Gastrocnemius medialis (tissue), 4 donors: ENCODE results near the gene MESP1. TPM values are rescaled to one million over a fixed set of nuclear protein-coding genes. Genes with fewer than 3 reads are reported as not detected.
A peak's percentile ranks its signal among the peaks of the same experiment; 100 is the strongest.

Experiments
- ATAC-seq, 2 donors: fragments of 150-250 bp; one replicate each; pipeline ENCODE4 v1.9.1; 2016
- DNase-seq, 2 donors: peaks; one replicate each; pipeline ENCODE4 v3.0.0-alpha.2; 2019
- H3K27ac ChIP-seq, 4 donors: fragments of 200-600 bp; sonication (generic); 1 replicate in 1 of 4; 2 replicates in 3 of 4; pipeline ENCODE4 v1.5.1; 2016 to 2018; ENCODE audit warnings: mild to moderate bottlenecking in 2 of 4, moderate library complexity in 1 of 4
- H3K27me3 ChIP-seq, 3 donors: fragments of 200-600 bp; sonication (generic) in 2 of 3; 1 replicate in 1 of 3; 2 replicates in 2 of 3; pipeline versions ENCODE4 v1.5.1 to v1.6.0; 2016 to 2019; ENCODE audit warnings: mild to moderate bottlenecking in 1 of 3, moderate library complexity in 1 of 3
- H3K36me3 ChIP-seq, 2 donors: fragments of 200-600 bp; sonication (generic) in 1 of 2; one replicate each; pipeline ENCODE4 v1.5.1; 2017 to 2018
- H3K4me1 ChIP-seq, 2 donors: fragments of 200-600 bp; sonication (generic) in 1 of 2; one replicate each; pipeline ENCODE4 v1.5.1; 2016 to 2017; ENCODE audit warnings: mild to moderate bottlenecking in 2 of 2
- H3K4me3 ChIP-seq, 4 donors: fragments of 200-600 bp; sonication (generic) in 3 of 4; 1 replicate in 1 of 4; 2 replicates in 3 of 4; pipeline ENCODE4 v1.5.1; 2016 to 2019; ENCODE audit warnings: mild to moderate bottlenecking in 2 of 4
- H3K9me3 ChIP-seq, 3 donors: fragments of 200-600 bp; sonication (generic) in 2 of 3; 1 replicate in 1 of 3; 2 replicates in 2 of 3; pipeline ENCODE4 v1.5.1; 2016 to 2019
- CTCF ChIP-seq, 5 experiments: fragments of 450-650 bp in 3 of 5; fragments of 200-600 bp in 2 of 5; sonication (generic) in 2 of 5; IDR thresholded peaks in 4 of 5; conservative IDR thresholded peaks in 1 of 5; 1 replicate in 4 of 5; 2 replicates in 1 of 5; pipeline ENCODE4 v1.5.1; 2016 to 2019; ENCODE audit warnings: antibody characterized with exemption in 5 of 5, mild to moderate bottlenecking in 3 of 5, moderate library complexity in 3 of 5
- POLR2A ChIP-seq, 2 donors: fragments of 450-650 bp; IDR thresholded peaks; one replicate each; pipeline ENCODE4 v1.6.1; 2017; ENCODE audit warnings: antibody characterized with exemption in 2 of 2, mild to moderate bottlenecking in 2 of 2, moderate library complexity in 2 of 2
- in situ Hi-C, 4 donors: fragments of 200-750 bp; cut with MboI; loops; one replicate each; pipeline versions ENCODE4 v1.15.0 to v1.8.0; 2017; ENCODE audit warnings: low sequenced_read_pairs in 4 of 4
- intact Hi-C: fragments of 100-400 bp; cut with DNase I; formaldehyde crosslinking; loops from one replicate; pipeline ENCODE4 v1.15.1; 2023; ENCODE audit warnings: low total_unique reads
- total RNA-seq, 4 donors: library from RNA; depleted of rRNA; stranded (reverse); fragments of >200 nt; gene quantifications; one replicate each; pipeline versions ENCODE4 v1.1.0 to v1.2.3, GENCODE V29; 2016

The MESP1 gene
- total RNA-seq, 4 donors from 2014 or later, result 5.3 to 12.6 (median 6.1) TPM

GRCh38 chr15:89776274-89777072 lies 25.4 kb upstream of the MESP1 start, which contains the start of gene MESP2:
TSS of gene MESP2 (plus strand) at chr15:89776332. CDS start at chr15:89776358, 26 bp downstream.
- no peaks in the 10 kb centered on the region for H3K27me3 ChIP-seq
- intact Hi-C loops, result loop anchor here (5.0 kb wide), 1 partner anchor 61 kb away; no protein-coding TSS in a partner anchor
- no peak within 1 kb of the TSS for H3K27ac ChIP-seq
- DNase-seq, result peak; percentile 58 to 74
- peak; percentile 84 to 92 for ATAC-seq
- H3K4me1 ChIP-seq, result peaks cover 5 to 7% of the 10 kb centered on the region in 2 donors
- peak; percentile 30 to 64 (median 53) for TF ChIP-seq CTCF (IDR thresholded peaks at IDR 0.05 in 4 of 5, conservative IDR thresholded peaks at IDR 0.05 in 1 of 5)
- no peak for TF ChIP-seq POLR2A (IDR thresholded peaks at IDR 0.05)
- in situ Hi-C loops, result no loop called here
- H3K36me3 ChIP-seq, result no peaks in the 10 kb centered on the region
- no peaks in the 10 kb centered on the region for H3K9me3 ChIP-seq
- H3K4me3 ChIP-seq, result peak within 1 kb of the TSS; percentile 48 to 62 (median 48)

DNA sequence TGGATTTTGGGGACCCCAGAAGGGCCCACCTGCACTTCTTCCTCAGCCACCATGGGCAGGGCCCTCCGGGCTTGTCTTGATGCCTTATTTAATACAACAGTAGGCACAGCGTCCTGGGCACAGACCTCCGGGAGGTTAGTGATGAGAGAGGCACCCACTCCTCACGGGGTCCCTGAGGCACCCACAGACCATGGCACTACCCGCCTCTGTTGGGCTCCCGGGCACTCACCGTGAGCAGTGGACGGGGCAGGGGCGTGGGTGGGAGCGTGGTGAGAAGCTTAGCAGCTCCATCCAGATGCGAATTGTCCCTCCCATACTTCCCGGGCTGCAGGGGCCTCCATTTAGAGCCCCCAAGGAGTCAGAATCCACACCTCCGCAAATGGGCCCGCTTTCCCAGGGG lies 24.8 kb upstream of the MESP1 start:
- intact Hi-C loops, result loop anchor here (5.0 kb wide), 1 partner anchor 61 kb away; no protein-coding TSS in a partner anchor
- H3K4me1 ChIP-seq, result peaks cover 5 to 7% of the 10 kb centered on the region in 2 donors
- no peaks in the 10 kb centered on the region for H3K9me3 ChIP-seq
- H3K36me3 ChIP-seq, result no peaks in the 10 kb centered on the region
- in situ Hi-C loops, result no loop called here
- peak overlapping the region; percentile 48 to 62 (median 48) for H3K4me3 ChIP-seq
- no peak for DNase-seq
- TF ChIP-seq CTCF (IDR thresholded peaks at IDR 0.05 in 4 of 5, conservative IDR thresholded peaks at IDR 0.05 in 1 of 5) (no peak), POLR2A (IDR thresholded peaks at IDR 0.05) (no peak)
- ATAC-seq, result no peak
- no peaks in the 10 kb centered on the region for H3K27me3 ChIP-seq
- H3K27ac ChIP-seq, result no peak overlapping the region

DNA sequence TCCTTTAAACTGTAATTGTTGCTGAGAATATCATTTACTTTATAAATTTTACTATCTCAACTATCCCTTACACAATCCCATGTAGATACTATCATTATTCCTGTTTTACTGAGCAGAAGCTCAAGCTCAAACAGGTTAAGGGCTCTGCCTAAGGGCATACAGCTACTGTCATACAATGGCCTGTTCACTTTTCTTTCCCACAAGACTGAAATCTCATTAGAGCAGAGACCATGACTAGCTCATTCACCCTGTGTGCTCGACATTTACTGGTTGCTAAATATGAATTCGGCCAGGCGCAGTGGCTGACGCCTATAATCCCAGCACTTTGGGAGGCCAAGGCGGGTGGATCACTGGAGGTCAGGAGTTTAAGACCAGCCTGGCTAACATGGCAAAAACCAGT lies 23.4 kb upstream of the MESP1 start:
- Histone ChIP-seq H3K9me3 (no peaks in the 10 kb centered on the region), H3K36me3 (no peaks in the 10 kb centered on the region), H3K27ac (no peak overlapping the region), H3K27me3 (no peaks in the 10 kb centered on the region), H3K4me1 (peaks cover 5 to 7% of the 10 kb centered on the region in 2 donors), H3K4me3 (no peak overlapping the region)
- ATAC-seq (no peak), DNase-seq (no peak)
- intact Hi-C loops (no loop called here), in situ Hi-C loops (loop anchor here in 3 of 4 donors (25.0 kb wide), 1 partner anchor 313 kb away; no protein-coding TSS in a partner anchor)
- no peak for TF ChIP-seq CTCF (IDR thresholded peaks at IDR 0.05 in 4 of 5, conservative IDR thresholded peaks at IDR 0.05 in 1 of 5)
- TF ChIP-seq POLR2A (IDR thresholded peaks at IDR 0.05), result no peak

DNA sequence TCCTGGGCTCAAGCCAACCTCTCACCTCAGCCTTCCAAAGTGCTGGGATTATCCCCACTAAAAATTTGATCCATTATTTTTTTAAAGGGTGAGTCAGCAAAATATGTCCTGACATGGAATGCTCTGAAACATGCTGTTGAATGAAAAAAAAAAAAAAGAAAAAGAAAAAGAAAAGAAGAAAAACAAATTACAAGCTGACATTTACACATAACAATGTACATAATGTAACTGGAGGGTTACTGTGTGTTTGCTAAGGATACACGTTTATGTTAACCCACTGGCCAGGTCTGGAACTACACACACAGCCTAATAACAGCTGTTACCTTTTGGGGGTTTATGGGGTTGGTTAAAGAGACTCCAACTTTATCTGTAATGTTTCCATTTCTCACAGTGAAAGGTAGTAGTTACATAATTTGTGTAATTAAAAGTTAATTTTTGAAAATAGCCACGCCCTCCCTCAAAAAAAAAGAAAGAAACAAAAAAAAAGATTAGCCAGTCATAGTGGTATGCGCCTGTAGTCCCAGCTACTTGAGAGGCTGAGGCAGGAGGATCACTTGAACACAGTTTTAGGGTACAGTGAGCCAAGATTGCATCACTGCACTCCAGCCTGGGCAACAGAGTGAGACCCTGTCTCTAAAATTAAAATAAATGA lies 22.0 kb upstream of the MESP1 start:
- intact Hi-C loops (no loop called here), in situ Hi-C loops (loop anchor here in 3 of 4 donors (25.0 kb wide), 1 partner anchor 314 kb away; no protein-coding TSS in a partner anchor)
- Histone ChIP-seq H3K27me3 (no peaks in the 10 kb centered on the region), H3K27ac (no peak overlapping the region), H3K4me1 (peaks cover 5 to 8% of the 10 kb centered on the region in 2 donors), H3K4me3 (no peak overlapping the region), H3K9me3 (no peaks in the 10 kb centered on the region), H3K36me3 (no peaks in the 10 kb centered on the region)
- DNase-seq, result no peak
- no peak for ATAC-seq
- TF ChIP-seq POLR2A (IDR thresholded peaks at IDR 0.05), result no peak
- peak in 1 of 5 experiments; percentile 26 for TF ChIP-seq CTCF (IDR thresholded peaks at IDR 0.05 in 4 of 5, conservative IDR thresholded peaks at IDR 0.05 in 1 of 5)
